ENCODE measurements around the gene CORO7.

GRCh38 chr16:4428500-4428899, 12.1 kb upstream of the CORO7 start:
- TF ChIP-seq, protein P1, sequence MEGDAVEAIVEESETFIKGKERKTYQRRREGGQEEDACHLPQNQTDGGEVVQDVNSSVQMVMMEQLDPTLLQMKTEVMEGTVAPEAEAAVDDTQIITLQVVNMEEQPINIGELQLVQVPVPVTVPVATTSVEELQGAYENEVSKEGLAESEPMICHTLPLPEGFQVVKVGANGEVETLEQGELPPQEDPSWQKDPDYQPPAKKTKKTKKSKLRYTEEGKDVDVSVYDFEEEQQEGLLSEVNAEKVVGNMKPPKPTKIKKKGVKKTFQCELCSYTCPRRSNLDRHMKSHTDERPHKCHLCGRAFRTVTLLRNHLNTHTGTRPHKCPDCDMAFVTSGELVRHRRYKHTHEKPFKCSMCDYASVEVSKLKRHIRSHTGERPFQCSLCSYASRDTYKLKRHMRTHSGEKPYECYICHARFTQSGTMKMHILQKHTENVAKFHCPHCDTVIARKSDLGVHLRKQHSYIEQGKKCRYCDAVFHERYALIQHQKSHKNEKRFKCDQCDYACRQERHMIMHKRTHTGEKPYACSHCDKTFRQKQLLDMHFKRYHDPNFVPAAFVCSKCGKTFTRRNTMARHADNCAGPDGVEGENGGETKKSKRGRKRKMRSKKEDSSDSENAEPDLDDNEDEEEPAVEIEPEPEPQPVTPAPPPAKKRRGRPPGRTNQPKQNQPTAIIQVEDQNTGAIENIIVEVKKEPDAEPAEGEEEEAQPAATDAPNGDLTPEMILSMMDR (IDR thresholded peaks at IDR 0.05): no peak
- TF ChIP-seq RXRA (IDR thresholded peaks at IDR 0.05; ENCODE audit: borderline replicate concordance, low read depth): no peak

All from SK-N-SH (cell line).